Stimulated activated CD8-positive, alpha-beta memory T cell treated with anti-CD3 and anti-CD28 coated beads, Interleukin-12 subunit alpha, Interleukin-12 subunit beta, amount 100 ng/mL, for 4 hours (primary cell): ENCODE results near the gene HACE1.
"Not testable (repeated sequence)": the region's sequence is repeated elsewhere in the genome, so short reads cannot be mapped to it uniquely, and the experiment has no call there.

Experiments
- DNase-seq: peaks from one replicate; pipeline ENCODE4 v3.0.0-alpha.2; 2020; ENCODE audit warnings: low read depth

The HACE1 gene, protein sequence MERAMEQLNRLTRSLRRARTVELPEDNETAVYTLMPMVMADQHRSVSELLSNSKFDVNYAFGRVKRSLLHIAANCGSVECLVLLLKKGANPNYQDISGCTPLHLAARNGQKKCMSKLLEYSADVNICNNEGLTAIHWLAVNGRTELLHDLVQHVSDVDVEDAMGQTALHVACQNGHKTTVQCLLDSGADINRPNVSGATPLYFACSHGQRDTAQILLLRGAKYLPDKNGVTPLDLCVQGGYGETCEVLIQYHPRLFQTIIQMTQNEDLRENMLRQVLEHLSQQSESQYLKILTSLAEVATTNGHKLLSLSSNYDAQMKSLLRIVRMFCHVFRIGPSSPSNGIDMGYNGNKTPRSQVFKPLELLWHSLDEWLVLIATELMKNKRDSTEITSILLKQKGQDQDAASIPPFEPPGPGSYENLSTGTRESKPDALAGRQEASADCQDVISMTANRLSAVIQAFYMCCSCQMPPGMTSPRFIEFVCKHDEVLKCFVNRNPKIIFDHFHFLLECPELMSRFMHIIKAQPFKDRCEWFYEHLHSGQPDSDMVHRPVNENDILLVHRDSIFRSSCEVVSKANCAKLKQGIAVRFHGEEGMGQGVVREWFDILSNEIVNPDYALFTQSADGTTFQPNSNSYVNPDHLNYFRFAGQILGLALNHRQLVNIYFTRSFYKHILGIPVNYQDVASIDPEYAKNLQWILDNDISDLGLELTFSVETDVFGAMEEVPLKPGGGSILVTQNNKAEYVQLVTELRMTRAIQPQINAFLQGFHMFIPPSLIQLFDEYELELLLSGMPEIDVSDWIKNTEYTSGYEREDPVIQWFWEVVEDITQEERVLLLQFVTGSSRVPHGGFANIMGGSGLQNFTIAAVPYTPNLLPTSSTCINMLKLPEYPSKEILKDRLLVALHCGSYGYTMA

DNA sequence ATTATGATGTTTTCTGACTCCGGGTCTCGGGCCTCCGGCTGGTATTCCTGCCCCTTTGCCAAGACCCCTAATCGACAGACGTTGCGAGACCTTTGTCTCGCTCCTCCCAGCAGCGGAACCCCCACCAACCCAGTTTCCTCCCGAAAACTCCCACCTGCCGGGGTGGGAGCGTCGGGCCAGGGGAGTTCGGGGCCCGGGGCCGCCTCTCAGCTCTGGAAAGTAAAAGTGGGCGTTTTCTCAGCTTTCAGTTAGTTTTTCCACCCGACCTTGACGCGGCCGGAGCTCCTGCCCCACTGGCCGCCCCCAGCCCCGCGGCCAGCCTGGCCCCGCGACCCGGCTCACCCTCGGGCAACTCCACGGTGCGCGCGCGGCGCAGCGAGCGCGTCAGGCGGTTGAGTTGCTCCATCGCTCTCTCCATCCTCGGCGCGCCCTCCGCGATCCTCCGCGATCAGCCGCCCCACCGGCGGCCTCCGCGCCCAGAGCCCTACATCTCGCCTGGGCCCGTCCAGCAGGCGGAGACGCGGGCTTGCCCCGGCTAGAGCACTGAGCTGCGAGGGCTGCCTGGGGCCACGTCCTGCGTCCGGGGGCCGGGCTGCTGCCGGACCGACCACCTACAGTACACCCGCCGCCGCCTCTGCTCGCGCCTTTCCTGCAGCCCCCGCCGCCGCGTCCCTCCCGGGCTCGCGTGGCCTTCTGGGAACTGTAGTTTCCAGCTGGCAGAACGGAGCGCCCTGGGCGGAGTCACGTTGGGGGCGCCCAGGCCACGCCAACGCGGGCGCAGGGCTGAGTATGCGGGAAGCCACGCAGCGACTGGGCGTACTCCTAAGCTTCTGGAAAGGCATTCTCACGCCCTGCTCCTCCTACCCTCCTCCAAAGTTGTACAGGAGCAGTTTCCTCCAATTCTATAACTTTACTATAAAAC is at the start of gene HACE1:
Gene HACE1, minus strand, starts transcription at position 695 of the 922 bp plus-strand sequence. Its CDS starts 277 bp downstream, at position 418.
- peak; percentile 83 for DNase-seq

DNA sequence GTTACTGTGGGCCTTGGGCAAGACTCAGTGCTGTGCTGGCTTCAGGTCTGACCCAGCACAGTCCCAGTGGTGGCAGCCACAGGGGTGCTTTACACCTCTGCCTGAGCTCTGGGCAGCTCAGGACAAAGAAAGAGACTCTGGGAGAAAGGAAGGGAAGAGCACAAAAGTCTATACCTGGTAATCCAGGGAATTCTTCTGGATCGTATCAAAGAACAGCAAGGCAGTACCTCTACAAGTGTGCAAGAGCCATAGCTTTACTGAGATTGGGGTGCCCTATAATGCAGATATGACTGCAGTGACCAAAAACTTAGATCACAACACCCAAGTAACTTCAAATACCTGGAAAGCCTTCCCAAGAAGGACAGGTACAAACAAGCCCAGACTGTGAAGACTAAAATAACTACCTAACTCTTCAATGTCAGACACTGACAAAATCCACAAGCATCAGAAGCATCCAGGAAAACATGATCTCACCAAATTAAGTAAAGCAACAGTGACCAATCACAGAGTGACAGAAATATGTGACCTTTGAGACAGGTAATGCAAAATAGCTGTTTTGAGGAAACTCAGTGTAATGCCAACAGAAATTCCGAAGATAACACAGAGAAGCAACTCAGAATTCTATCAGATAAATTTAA is 49.3 kb upstream of the HACE1 start:
- DNase-seq: no peak

- no peak for DNase-seq
These were observed 48.5 kb upstream of the HACE1 start for GRCh38 chr6:104908031-104908887.

DNA sequence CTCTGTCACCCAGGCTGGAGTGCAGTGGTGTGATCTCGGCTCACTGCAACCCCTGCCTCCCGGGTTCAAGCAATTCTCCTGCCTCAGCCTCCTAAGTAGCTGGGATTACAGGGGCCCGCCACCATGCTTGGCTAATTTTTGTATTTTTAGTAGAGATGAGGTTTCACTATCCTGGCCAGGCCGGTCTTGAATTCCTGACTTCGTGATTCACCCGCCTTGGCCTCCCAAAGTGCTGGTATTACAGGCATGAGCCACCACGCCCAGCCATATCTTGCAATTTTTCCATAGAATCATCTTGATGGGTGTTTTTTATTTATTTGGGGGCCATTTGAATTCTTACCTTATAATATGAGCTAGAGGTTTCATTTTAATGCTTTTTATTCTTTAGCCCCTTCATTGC is 39.2 kb upstream of the HACE1 start:
- DNase-seq: not testable (repeated sequence)

- no peak for DNase-seq
These were observed 37.2 kb upstream of the HACE1 start for GRCh38 chr6:104896914-104897313.

DNA sequence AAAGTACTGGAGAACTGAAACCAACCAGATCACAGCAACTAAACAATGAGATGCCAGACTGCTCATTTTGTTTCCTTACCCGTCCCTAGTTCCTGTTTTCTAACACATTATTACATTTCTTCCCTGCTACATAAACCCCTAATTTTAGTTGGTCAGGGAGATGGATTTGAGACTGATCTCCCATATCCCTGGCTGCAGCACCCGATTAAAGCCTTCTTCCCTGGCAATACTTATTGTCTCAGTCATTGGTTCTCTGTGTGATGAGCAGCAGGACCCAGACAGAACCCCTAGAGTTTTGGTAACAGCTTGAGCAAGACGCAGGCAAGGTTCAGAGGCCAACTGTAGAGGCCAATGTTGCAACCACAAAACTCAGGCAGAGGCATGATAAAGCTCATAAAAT is 28.3 kb upstream of the HACE1 start:
- no peak for DNase-seq

DNA sequence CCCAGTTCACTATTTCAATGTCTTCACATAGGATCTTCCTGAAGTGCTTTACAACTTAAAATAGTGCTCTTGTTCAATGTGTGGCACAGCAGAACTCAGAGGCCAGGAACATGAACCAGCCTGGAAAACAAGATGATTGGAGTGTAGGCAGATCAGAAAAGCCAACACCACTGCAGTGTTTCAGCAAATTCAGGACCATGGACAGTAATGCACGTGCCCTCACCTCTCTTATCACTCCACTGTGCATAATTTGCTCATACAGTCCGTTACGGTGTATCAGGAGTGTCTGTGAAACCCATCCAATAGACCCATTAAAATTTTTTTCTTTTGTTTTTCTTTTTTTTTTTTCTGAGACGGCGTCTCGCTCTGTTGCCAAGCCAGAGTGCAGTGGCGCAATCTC is 27.6 kb upstream of the HACE1 start:
- no peak for DNase-seq

GRCh38 chr6:104885518-104886043 is 25.9 kb upstream of the HACE1 start:
- DNase-seq: no peak

- DNase-seq: no peak
These were observed 25.3 kb upstream of the HACE1 start for GRCh38 chr6:104884867-104885517.

DNA sequence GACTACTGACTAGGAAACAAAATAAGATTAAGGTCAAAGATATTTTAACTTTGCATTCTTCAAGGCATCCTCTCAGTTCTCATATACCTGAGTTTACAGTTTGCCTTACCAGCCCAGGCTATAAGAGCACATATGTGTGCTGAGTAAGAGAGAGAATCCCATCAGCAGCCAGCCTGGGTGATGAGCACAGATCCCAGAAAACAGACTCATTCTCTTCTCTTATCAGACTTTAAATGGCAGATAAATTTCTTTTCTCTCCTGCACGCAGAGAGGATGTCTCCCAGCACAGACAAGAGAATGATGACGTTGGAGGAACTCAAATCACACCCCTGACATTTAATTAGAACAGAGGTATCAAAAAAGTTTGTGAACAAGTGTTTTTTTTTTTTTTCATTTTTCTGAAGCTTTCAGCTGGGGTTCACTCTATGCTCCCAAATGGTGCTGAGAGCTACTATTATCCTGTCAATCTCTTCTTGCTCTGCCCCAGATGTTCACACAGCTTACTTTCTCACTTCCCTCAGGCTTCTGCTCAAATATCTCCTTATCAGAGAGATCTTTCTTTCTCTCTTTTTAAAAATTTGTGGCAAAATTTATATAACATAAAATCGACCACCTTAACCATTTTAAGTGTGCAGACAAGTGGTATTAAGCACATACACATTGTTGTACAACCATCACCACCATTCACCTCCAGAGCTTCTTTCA is 22.4 kb upstream of the HACE1 start:
- DNase-seq: no peak

DNA sequence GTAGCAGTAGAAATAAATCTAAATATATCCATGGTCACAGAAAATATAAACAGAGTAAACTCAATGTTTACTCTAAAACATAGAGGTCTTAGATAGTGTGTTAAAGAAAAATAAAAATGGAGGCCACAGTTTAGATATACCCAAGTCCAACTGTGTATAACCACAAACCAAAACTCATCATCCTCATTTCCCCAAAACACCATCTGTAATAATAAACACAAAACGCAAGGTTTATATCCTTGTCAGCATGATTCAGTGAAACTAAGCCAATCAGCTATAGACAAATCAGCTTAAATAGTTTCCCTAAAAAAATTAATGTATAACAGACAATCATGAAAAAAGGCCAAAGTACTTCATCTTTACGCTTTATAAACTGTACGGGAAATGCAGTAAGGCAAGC is 2.7 kb upstream of the HACE1 start:
- DNase-seq: no peak

DNA sequence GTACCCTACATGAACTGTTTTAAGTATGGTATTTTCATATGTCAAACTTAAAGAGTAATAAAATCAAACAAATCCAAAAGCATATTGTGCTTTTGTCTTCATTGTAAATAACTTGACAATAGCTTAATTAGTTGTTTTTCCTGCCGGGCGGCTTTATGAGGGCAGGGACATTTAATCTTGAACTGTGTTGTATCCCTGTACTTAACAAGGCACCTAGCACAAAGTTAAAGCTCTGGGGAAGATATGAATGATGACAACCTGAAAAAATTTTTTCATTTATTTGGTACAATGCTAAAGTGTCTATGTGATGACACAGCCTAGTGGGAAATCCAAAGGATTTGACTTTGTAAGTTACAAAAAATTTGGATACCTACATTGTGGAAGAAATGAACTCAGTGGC is 502 bp upstream of the HACE1 start:
- no peak for DNase-seq

DNA sequence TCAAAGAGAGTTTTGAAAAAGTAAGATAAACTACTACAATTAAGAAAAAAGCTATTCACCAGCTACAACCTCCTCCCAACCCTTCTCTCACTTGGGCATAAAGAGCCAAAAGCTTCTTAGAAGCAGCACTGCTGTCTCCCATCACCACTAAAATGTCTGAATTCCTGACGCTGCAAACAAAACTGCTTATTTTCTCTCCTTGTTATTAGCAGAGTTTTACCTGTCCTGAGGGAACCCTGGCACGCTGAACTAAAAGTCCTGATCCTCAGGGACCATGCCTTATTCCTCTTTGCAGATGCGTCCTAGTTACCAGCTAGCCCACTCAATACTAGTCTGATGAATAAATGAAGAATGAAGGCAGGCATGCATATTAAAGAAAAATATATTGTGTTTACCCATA is 1.1 kb downstream of the HACE1 start:
- no peak for DNase-seq

DNA sequence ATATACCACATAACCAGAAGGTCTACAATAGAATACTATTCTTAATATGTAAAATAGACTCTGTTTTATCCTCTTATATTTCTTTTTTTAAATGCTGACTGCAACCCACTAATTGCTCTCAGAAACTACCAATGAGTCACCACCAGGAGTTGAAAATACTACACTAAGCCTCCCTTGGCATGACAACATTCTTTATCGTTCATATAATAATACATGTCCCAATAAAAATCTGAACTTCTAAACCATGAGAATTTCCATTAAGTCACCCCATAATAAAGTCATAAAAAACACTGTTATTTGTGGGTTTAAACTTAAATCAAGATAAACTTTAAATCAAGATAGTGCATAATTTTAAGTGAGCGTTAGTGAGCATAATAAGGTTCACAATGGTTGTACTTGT is 4.2 kb downstream of the HACE1 start:
- DNase-seq: no peak

GRCh38 chr6:104847721-104848120 is 12.0 kb downstream of the HACE1 start:
- DNase-seq: not testable (repeated sequence)

- DNase-seq: no peak
These were observed 16.5 kb downstream of the HACE1 start for GRCh38 chr6:104843229-104843628.

GRCh38 chr6:104837158-104837557 is 22.6 kb downstream of the HACE1 start:
- DNase-seq: no peak

DNA sequence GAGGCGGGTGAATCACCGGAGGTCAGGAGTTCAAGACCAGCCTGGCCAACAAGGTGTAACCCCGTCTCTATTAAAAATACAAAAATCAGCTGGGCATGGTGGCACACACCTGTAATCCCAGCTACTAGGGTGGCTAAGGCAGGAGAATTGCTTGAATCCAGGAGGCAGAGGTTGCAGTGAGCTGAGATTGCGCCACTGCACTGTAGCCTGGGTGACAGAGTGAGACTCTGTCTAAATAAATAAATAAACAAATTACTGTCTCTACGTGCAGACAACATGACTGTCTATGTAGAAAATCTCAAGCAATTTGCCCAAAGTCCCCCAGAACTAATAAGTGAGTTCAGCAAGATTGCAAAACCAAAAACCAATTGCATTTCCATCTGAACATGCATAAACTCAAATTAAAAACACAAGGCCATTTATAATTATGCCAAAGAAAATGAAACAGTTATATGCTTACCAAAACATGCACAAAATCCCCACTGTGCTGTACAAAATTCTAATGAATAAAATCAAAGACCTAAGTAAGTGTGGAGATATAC is 23.2 kb downstream of the HACE1 start:
- not testable (repeated sequence) for DNase-seq

- DNase-seq: no peak
These were observed 23.9 kb downstream of the HACE1 start for GRCh38 chr6:104835782-104836181.
